RKO (cell line): ENCODE measurements around the gene NAT8L.
"Not testable (repeated sequence)": the region's sequence is repeated elsewhere in the genome, so short reads cannot be mapped to it uniquely, and the experiment has no call there.

Experiments
- DNase-seq: peaks from one replicate; pipeline ENCODE4 v3.0.0-alpha.2; 2016; ENCODE audit warnings: low spot score

Gene NAT8L

GRCh38 chr4:2059046-2059725, at the start of gene NAT8L:
NAT8L (plus strand) TSS chr4:2059327; CDS start chr4:2059512, 185 bp downstream.
- no peak for DNase-seq

- DNase-seq: peak; percentile 87
Measured at GRCh38 chr4:2009651-2010233, 49.4 kb upstream of the NAT8L start.

GRCh38 chr4:2011583-2011982, 47.5 kb upstream of the NAT8L start:
- DNase-seq: no peak

- no peak for DNase-seq
Measured at GRCh38 chr4:2015008-2015407, 44.1 kb upstream of the NAT8L start.

GRCh38 chr4:2021358-2022018, 37.6 kb upstream of the NAT8L start:
- DNase-seq: not testable (repeated sequence)

- DNase-seq: no peak
Measured at GRCh38 chr4:2024683-2025082, 34.4 kb upstream of the NAT8L start.

GRCh38 chr4:2025817-2026216, 33.3 kb upstream of the NAT8L start:
- no peak for DNase-seq

GRCh38 chr4:2027120-2027519, 32.0 kb upstream of the NAT8L start:
- DNase-seq: not testable (repeated sequence)

GRCh38 chr4:2031161-2031560, 28.0 kb upstream of the NAT8L start:
- DNase-seq: not testable (repeated sequence)

GRCh38 chr4:2036327-2036726, 22.8 kb upstream of the NAT8L start:
- DNase-seq: no peak

- no peak for DNase-seq
Measured at GRCh38 chr4:2036866-2037265, 22.3 kb upstream of the NAT8L start.

- no peak for DNase-seq
Measured at GRCh38 chr4:2040391-2041238, 18.5 kb upstream of the NAT8L start.

- DNase-seq: peak; percentile 83
Measured at GRCh38 chr4:2041239-2042130, 17.6 kb upstream of the NAT8L start.

- no peak for DNase-seq
Measured at GRCh38 chr4:2042204-2042946, 16.8 kb upstream of the NAT8L start.

GRCh38 chr4:2042947-2043395, 16.2 kb upstream of the NAT8L start:
- no peak for DNase-seq

GRCh38 chr4:2043396-2044118, 15.6 kb upstream of the NAT8L start:
- DNase-seq: no peak

GRCh38 chr4:2044119-2044485, 15.0 kb upstream of the NAT8L start:
- DNase-seq: no peak

GRCh38 chr4:2044542-2045517, 14.3 kb upstream of the NAT8L start:
- no peak for DNase-seq

- peak; percentile 32 for DNase-seq
Measured at GRCh38 chr4:2045518-2045951, 13.6 kb upstream of the NAT8L start.
